ENCODE measurements around the gene SCYGR3. TPM values are rescaled to one million over a fixed set of nuclear protein-coding genes. Genes with fewer than 3 reads are reported as not detected.

The SCYGR3 gene
- total RNA-seq, 1 donor from 2014 or later, result not detected

DNA sequence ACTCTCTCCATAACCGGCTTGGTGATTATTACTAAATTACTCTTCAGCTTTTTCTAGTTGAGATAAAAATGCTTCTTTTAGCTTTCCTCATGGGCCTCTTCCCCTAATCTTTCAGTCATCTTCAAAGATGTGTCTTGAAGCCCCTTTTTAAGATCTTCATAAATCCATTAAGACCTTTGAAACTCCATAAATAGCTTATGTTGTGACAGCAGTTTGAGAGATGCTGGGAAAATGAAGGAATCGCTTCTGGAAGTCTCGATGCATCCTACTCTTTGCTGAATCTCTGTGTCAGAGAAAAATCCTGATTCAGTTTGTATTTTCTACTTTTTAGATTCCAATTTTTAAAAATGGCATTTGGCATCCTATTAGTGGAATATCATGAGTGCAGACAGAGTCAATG, 15.7 kb upstream of the SCYGR3 start:
- Histone ChIP-seq H3K9me3 (no peaks in the 10 kb centered on the region), H3K27me3 (no peaks in the 10 kb centered on the region), H3K4me1 (no peaks in the 10 kb centered on the region), H3K36me3 (no peaks in the 10 kb centered on the region), H3K4me3 (no peak overlapping the region), H3K27ac (no peak overlapping the region)
- DNase-seq (no peak), ATAC-seq (no peak)
- TF ChIP-seq, protein P1, sequence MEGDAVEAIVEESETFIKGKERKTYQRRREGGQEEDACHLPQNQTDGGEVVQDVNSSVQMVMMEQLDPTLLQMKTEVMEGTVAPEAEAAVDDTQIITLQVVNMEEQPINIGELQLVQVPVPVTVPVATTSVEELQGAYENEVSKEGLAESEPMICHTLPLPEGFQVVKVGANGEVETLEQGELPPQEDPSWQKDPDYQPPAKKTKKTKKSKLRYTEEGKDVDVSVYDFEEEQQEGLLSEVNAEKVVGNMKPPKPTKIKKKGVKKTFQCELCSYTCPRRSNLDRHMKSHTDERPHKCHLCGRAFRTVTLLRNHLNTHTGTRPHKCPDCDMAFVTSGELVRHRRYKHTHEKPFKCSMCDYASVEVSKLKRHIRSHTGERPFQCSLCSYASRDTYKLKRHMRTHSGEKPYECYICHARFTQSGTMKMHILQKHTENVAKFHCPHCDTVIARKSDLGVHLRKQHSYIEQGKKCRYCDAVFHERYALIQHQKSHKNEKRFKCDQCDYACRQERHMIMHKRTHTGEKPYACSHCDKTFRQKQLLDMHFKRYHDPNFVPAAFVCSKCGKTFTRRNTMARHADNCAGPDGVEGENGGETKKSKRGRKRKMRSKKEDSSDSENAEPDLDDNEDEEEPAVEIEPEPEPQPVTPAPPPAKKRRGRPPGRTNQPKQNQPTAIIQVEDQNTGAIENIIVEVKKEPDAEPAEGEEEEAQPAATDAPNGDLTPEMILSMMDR (IDR thresholded peaks at IDR 0.05), result no peak
- intact Hi-C loops (cut with DNase I), result no loop called here

GRCh38 chr2:227629435-227629834, 14.8 kb upstream of the SCYGR3 start:
- no peak overlapping the region for H3K27ac ChIP-seq
- no peaks in the 10 kb centered on the region for H3K36me3 ChIP-seq
- no peak overlapping the region for H3K4me3 ChIP-seq
- TF ChIP-seq, protein P1 (IDR thresholded peaks at IDR 0.05), result no peak
- no peaks in the 10 kb centered on the region for H3K9me3 ChIP-seq
- no peaks in the 10 kb centered on the region for H3K4me1 ChIP-seq
- intact Hi-C loops (cut with DNase I), result no loop called here
- DNase-seq, result no peak
- H3K27me3 ChIP-seq, result no peaks in the 10 kb centered on the region
- ATAC-seq, result no peak

GRCh38 chr2:227627769-227628168, 13.1 kb upstream of the SCYGR3 start:
- no peaks in the 10 kb centered on the region for H3K36me3 ChIP-seq
- no peak for ATAC-seq
- DNase-seq, result no peak
- TF ChIP-seq, protein P1 (IDR thresholded peaks at IDR 0.05), result no peak
- H3K4me1 ChIP-seq, result no peaks in the 10 kb centered on the region
- intact Hi-C loops (cut with DNase I), result no loop called here
- H3K27me3 ChIP-seq, result no peaks in the 10 kb centered on the region
- H3K27ac ChIP-seq, result no peak overlapping the region
- H3K9me3 ChIP-seq, result no peaks in the 10 kb centered on the region
- H3K4me3 ChIP-seq, result no peak overlapping the region

- Histone ChIP-seq H3K27ac (no peak overlapping the region), H3K36me3 (no peaks in the 10 kb centered on the region), H3K4me3 (no peak overlapping the region), H3K27me3 (no peaks in the 10 kb centered on the region), H3K9me3 (no peaks in the 10 kb centered on the region), H3K4me1 (no peaks in the 10 kb centered on the region)
- TF ChIP-seq, protein P1 (IDR thresholded peaks at IDR 0.05), result no peak
- ATAC-seq, result no peak
- no peak for DNase-seq
- intact Hi-C loops (cut with DNase I), result no loop called here
Measured at GRCh38 chr2:227626580-227627151, 12.0 kb upstream of the SCYGR3 start.

- ATAC-seq, result no peak
Measured at GRCh38 chr2:227625420-227625819, 10.8 kb upstream of the SCYGR3 start.

More at GRCh38 chr2:227625420-227625819, 10.8 kb upstream of the SCYGR3 start:
- Histone ChIP-seq H3K27me3 (no peaks in the 10 kb centered on the region), H3K27ac (no peak overlapping the region), H3K36me3 (no peaks in the 10 kb centered on the region), H3K4me3 (no peak overlapping the region), H3K4me1 (no peaks in the 10 kb centered on the region), H3K9me3 (no peaks in the 10 kb centered on the region)
- TF ChIP-seq, protein P1 (IDR thresholded peaks at IDR 0.05), result no peak
- no peak for DNase-seq
- intact Hi-C loops (cut with DNase I), result no loop called here
